OCI-LY7 (cell line): ENCODE measurements around the gene PGK1. TPM values are rescaled to one million over a fixed set of nuclear protein-coding genes. Genes with fewer than 3 reads are reported as not detected.

Experiments
- BruUV-seq: library from RNA; stranded (reverse); fragments of 400-500 nt; replicated peaks from 2 replicates; lab custom pipeline; 2021; lab: Mats Ljungman, UMichigan
- CTCF ChIA-PET: fragments of 300-600 bp; sonication (Branson Sonifier 250); formaldehyde crosslinking; loops from one replicate; lab custom pipeline; 2022; ENCODE audit warnings: antibody characterized with exemption; ENCODE audit not compliant: unreplicated experiment; lab: Charles Lee
- POLR2A ChIA-PET: fragments of 300-600 bp; sonication (Branson Sonifier 250); formaldehyde crosslinking; loops from one replicate; lab custom pipeline; 2022; ENCODE audit warnings: antibody characterized with exemption; lab: Charles Lee
- DNase-seq: peaks from one replicate; pipeline ENCODE4 v3.0.0-alpha.2; 2015; ENCODE audit warnings: low spot score
- H2AFZ ChIP-seq: fragments of 200-600 bp; sonication (generic), shearing (Covaris generic); 2 replicates; pipeline ENCODE4 v1.6.1; 2014; ENCODE audit warnings: mild to moderate bottlenecking, antibody characterized with exemption, low read length, moderate library complexity
- H3K27ac ChIP-seq: fragments of 200-600 bp; sonication (generic); 2 replicates; pipeline ENCODE4 v1.5.1; 2014; ENCODE audit warnings: mixed run types, low read depth, mild to moderate bottlenecking, moderate library complexity, low read length, inconsistent platforms; ENCODE audit not compliant: poor library complexity, severe bottlenecking
- H3K36me3 ChIP-seq: fragments of 200-600 bp; sonication (generic); 2 replicates; pipeline ENCODE4 v1.6.1; 2014; ENCODE audit warnings: mild to moderate bottlenecking, antibody characterized with exemption, low read length, moderate library complexity, mixed read lengths; ENCODE audit not compliant: insufficient read depth
- H3K4me1 ChIP-seq: fragments of 200-600 bp; sonication (generic); 2 replicates; pipeline ENCODE4 v1.5.1; 2014; ENCODE audit warnings: mild to moderate bottlenecking, low read length; ENCODE audit not compliant: insufficient read depth, poor library complexity, severe bottlenecking
- H3K4me2 ChIP-seq: fragments of 200-600 bp; sonication (generic); 2 replicates; pipeline ENCODE4 v1.6.1; 2014; ENCODE audit warnings: mild to moderate bottlenecking, low read length
- H3K4me3 ChIP-seq: fragments of 200-600 bp; sonication (generic); 2 replicates; pipeline ENCODE4 v1.5.1; 2014; ENCODE audit warnings: mild to moderate bottlenecking, low read depth, low read length; ENCODE audit not compliant: poor library complexity, severe bottlenecking
- H3K79me2 ChIP-seq: fragments of 200-600 bp; sonication (generic); 2 replicates; pipeline ENCODE4 v1.6.1; 2016; ENCODE audit warnings: low read depth, mild to moderate bottlenecking, low read length, moderate library complexity, mixed read lengths; ENCODE audit not compliant: insufficient read depth
- H3K9me2 ChIP-seq: fragments of 200-600 bp; sonication (generic); 2 replicates; pipeline ENCODE4 v1.6.1; 2016; ENCODE audit warnings: mild to moderate bottlenecking, low read length, mixed read lengths; ENCODE audit not compliant: insufficient read depth
- H3K9me3 ChIP-seq: fragments of 200-600 bp; sonication (generic); 2 replicates; pipeline ENCODE4 v1.6.1; 2014; ENCODE audit warnings: mild to moderate bottlenecking, mixed run types, low read length, mixed read lengths
- H4K20me1 ChIP-seq: fragments of 200-600 bp; sonication (generic); 2 replicates; pipeline ENCODE4 v1.6.1; 2014; ENCODE audit warnings: mild to moderate bottlenecking, antibody characterized with exemption, low read length, moderate library complexity, mixed read lengths; ENCODE audit not compliant: insufficient read depth
- EZH2phosphoT487 ChIP-seq: fragments of 200-600 bp; sonication (generic); IDR thresholded peaks from 2 replicates; pipeline ENCODE4 v1.6.1; 2018; ENCODE audit warnings: low read depth, borderline replicate concordance, mild to moderate bottlenecking, mixed run types, antibody characterized with exemption, low read length, moderate library complexity, mixed read lengths
- intact Hi-C: fragments of 100-400 bp; cut with micrococcal nuclease; formaldehyde crosslinking; loops from one replicate; pipeline ENCODE4 v1.10.0; 2022; ENCODE audit not compliant: unreplicated experiment
- total RNA-seq, 2 experiments: library from RNA; depleted of rRNA in 1 of 2; stranded (reverse); fragments of >200 nt in 1 of 2; shearing (Covaris generic) in 1 of 2; gene quantifications; 2 replicates each; pipeline ENCODE4 v1.2.3, GENCODE V29; 2014 to 2022
- TF ChIP-seq, protein P1 (sequence below): fragments of 200-600 bp; sonication (generic); conservative IDR thresholded peaks from 2 replicates; pipeline ENCODE4 v1.5.1; 2014; ENCODE audit warnings: mild to moderate bottlenecking, antibody characterized with exemption, low read length, moderate library complexity, mixed read lengths

PGK1 gene
- total RNA-seq, 2 experiments from 2014 or later = 164 to 433 TPM

DNA sequence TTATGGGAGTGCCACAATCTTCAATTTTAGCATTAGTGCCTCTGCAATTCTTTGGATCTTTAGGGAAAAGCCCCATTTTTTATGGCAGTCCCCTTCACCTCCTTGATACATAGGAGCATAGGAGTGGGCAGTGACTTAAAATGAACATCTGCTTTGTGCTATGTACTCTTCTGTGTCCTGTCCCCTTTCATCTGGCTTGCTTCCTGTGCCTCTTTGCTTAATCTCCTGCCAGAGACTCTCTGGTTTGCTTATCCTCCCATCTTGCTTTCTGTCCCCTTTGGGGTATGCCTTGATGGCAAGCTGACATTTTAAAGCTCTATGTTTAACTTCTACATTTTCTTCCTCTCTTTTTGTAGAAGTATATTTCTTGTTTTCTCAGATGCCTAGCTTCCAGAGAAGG, 12.3 kb downstream of the PGK1 start:
- no peak for DNase-seq
- Histone ChIP-seq H3K36me3 (peaks cover 100% of the 10 kb centered on the region), H3K4me3 (no peak overlapping the region), H4K20me1 (peaks cover 6% of the 10 kb centered on the region; the same call in 1 of the 2 replicates), H3K9me3 (no peaks in the 10 kb centered on the region), H3K79me2 (peaks cover 28% of the 10 kb centered on the region; the same call in 1 of the 2 replicates), H2AFZ (no peak overlapping the region), H3K4me1 (no peaks in the 10 kb centered on the region), H3K27ac (no peak overlapping the region), H3K9me2 (no peaks in the 10 kb centered on the region), H3K4me2 (no peak overlapping the region)
- ChIA-PET CTCF (no interaction called here), POLR2A (no interaction called here)
- intact Hi-C loops = no loop called here
- no peak for TF ChIP-seq EZH2phosphoT487
- TF ChIP-seq, protein P1, sequence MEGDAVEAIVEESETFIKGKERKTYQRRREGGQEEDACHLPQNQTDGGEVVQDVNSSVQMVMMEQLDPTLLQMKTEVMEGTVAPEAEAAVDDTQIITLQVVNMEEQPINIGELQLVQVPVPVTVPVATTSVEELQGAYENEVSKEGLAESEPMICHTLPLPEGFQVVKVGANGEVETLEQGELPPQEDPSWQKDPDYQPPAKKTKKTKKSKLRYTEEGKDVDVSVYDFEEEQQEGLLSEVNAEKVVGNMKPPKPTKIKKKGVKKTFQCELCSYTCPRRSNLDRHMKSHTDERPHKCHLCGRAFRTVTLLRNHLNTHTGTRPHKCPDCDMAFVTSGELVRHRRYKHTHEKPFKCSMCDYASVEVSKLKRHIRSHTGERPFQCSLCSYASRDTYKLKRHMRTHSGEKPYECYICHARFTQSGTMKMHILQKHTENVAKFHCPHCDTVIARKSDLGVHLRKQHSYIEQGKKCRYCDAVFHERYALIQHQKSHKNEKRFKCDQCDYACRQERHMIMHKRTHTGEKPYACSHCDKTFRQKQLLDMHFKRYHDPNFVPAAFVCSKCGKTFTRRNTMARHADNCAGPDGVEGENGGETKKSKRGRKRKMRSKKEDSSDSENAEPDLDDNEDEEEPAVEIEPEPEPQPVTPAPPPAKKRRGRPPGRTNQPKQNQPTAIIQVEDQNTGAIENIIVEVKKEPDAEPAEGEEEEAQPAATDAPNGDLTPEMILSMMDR = no peak
- no TSS peak for BruUV-seq

DNA sequence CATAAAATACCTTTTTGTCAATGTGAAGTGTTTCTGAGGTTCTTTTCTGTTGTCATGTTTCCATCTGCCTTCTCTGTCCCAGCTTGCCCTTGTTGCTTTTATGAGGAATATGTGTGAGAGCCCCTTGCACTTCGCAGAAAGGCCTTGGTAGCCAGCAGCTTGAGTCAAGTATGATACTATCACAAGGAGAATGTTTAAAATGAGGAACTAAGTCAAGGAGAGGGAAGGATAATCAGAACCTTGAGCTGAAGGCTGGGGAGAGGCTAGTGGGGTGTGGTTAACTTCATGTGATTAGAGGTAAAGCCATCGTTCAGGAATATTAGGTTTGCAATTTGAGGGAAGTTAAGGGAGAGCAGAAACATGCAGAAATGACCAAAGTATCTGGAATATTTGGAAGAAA, 12.7 kb downstream of the PGK1 start:
- H3K36me3 ChIP-seq = peaks cover 100% of the 10 kb centered on the region
- CTCF ChIA-PET = no interaction called here
- TF ChIP-seq, protein P1 = no peak
- TF ChIP-seq EZH2phosphoT487 = no peak

DNA sequence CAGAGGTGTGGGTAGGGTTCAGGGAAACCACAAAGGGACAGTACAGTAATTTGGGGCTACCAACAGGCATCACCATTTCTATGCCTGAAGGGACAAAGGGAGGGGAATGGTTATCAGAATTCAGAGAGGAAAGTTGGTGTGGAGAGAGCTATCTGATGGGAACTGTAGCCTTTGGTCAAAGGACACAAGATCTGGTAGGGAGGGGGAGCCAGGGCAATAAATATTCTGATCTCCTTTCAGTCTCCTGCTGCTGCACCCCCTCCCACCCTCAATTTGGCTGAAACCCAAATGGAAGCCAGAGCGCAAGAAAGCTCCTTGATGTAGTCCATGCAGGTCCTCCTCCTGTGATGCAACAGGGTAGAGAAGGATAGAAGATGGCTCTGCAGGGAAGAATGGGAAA, 14.6 kb downstream of the PGK1 start:
- Histone ChIP-seq H3K79me2 (peaks cover 15% of the 10 kb centered on the region; the same call in 1 of the 2 replicates), H3K9me3 (no peaks in the 10 kb centered on the region), H4K20me1 (no peaks in the 10 kb centered on the region), H3K4me1 (no peaks in the 10 kb centered on the region), H3K9me2 (no peaks in the 10 kb centered on the region), H3K4me2 (no peak overlapping the region), H2AFZ (no peak overlapping the region), H3K27ac (no peak overlapping the region), H3K4me3 (no peak overlapping the region), H3K36me3 (peaks cover 99% of the 10 kb centered on the region)
- CTCF ChIA-PET = no interaction called here
- POLR2A ChIA-PET = interaction anchor here (1.4 kb wide), 1 partner anchor 12 kb away, joined by 4 read pairs; no protein-coding TSS in a partner anchor
- no peak for DNase-seq
- no peak for TF ChIP-seq EZH2phosphoT487
- TF ChIP-seq, protein P1 = no peak
- no TSS peak for BruUV-seq
- intact Hi-C loops = no loop called here

More for the DNA sequence above, 12.7 kb downstream of the PGK1 start:
- no peak overlapping the region for H3K4me2 ChIP-seq
- POLR2A ChIA-PET = interaction anchor here (1.1 kb wide), 1 partner anchor 207 kb away, joined by 5 read pairs; no protein-coding TSS in a partner anchor
- BruUV-seq = no TSS peak
- H2AFZ ChIP-seq = no peak overlapping the region
- H4K20me1 ChIP-seq = peaks cover 4% of the 10 kb centered on the region; the same call in 1 of the 2 replicates
- no peak overlapping the region for H3K4me3 ChIP-seq
- intact Hi-C loops = no loop called here
- no peaks in the 10 kb centered on the region for H3K4me1 ChIP-seq
- H3K9me3 ChIP-seq = no peaks in the 10 kb centered on the region
- H3K9me2 ChIP-seq = no peaks in the 10 kb centered on the region
- no peak overlapping the region for H3K27ac ChIP-seq
- no peak for DNase-seq
- H3K79me2 ChIP-seq = peaks cover 26% of the 10 kb centered on the region; the same call in 1 of the 2 replicates
